ENCODE results near the gene POLR3B.

DNA sequence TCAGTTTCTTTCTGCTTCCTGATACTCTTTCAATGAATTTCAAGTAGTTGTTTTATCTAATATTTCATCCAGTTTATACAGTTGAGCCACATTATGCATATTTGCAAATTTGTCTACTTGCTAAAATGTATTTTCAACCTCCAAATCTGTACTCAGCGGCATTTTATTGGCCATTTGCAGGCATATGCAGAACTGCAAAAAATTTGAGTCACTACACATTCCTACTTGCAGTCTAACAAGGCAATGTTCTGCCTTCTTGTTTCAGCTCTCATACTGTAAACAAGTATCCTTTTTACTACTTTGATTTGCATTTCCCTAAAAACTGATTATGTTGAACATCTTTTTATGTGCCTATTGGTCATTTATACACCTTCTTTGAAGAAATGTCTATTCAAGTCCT is 55.0 kb downstream of the POLR3B start:
- TF ChIP-seq POLR2AphosphoS5 (IDR thresholded peaks at IDR 0.05; ENCODE audit: borderline replicate concordance, low read depth, low read length) = no peak
- no peak for TF ChIP-seq EZH2 (IDR thresholded peaks at IDR 0.05)
- TF ChIP-seq FOXP2 (optimal IDR thresholded peaks at IDR 0.05; ENCODE audit: control extremely low read depth, extremely low read length, insufficient read depth) = no peak
